HT1080 (cell line): ENCODE data around the gene TSPAN3. TPM values are rescaled to one million over a fixed set of nuclear protein-coding genes. Genes with fewer than 3 reads are reported as not detected.

Experiments
- DNase-seq: peaks from one replicate; pipeline ENCODE4 v3.0.0-alpha.2; 2015; ENCODE audit warnings: low read depth
- polyA plus RNA-seq, 2 experiments: library from polyadenylated mRNA; depleted of rRNA; stranded (reverse); fragments of >200 nt; gene quantifications; 2 replicates each; pipeline ENCODE4 v1.2.3, GENCODE V29; 2015
- total RNA-seq: library from RNA; depleted of rRNA; stranded (reverse); fragments of >200 nt; shearing (Covaris generic); gene quantifications from 2 replicates; pipeline ENCODE4 v1.2.3, GENCODE V29; 2014; rRNA removed

Gene TSPAN3
- total RNA-seq, result 187 and 216 TPM in 2 replicates
- 217 and 223 TPM in 2 replicates for polyA plus RNA-seq (2015; cell fraction: cytosol; rRNA removed)
- 106 and 137 TPM in 2 replicates for polyA plus RNA-seq (2015; cell fraction: nucleus; rRNA removed)

DNA sequence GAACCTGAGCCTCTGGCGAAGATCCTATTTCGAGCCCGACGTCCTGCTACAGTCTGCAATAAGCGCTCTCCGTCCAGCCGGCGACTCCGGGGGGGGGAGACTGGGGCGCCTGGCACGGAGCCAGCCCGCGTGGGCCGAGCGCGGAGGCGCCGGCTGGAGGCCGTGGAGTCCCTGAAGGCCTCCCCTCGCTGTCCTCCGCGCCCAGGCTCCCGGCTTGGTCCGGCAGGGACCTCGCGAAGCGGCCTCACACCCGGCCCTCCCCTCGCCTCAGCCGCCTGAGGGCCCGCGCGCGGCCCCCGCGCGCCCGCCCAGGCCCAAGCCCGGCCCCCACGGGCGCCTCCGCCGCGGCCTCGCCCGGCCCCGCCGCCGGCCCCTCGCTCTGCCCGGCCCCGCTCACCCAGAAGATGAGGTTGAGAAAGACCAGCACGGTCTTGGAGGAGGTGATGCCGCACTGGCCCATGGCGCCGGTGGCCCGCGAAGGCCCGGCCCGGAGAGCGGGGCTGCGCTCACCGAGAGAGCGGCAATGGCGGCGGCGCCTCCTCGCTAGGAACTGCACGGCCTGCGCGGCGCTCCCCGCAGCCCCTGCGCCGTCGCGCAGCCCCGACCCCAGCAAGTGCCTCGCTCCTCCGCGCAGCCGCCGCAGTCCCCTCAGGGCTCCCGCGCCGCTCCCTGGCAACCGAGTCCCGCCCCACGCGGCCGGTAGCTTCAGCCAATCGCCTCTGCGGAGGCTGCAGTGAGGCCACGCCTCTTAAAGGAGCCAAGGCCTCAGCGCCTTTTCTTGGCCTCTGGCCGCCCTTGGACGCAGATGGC lies at the start of gene TSPAN3:
Gene TSPAN3, minus strand, starts transcription at position 615 of the 810 bp plus-strand sequence. Its CDS starts 155 bp downstream, at position 460.
- DNase-seq, result peak; percentile 86

DNA sequence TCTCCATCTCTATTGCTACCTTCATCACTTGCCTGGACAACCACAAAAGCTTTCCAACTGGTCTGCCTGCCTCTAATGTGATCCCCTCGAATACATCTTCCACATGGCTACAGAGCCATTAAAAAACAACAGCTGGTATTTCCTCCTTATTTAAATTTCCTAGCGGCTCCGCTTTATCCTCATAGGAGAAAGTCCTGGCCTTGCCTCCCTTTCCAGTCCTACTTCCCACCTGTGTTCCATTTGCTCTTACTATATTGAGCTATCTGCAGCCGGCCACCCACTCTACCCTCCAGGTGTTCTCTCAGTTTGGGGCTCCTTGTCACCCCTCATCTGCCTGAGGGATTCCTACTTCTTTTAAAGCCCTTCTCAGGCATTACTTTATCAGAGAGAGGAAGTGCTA lies 49.7 kb upstream of the TSPAN3 start:
- no peak for DNase-seq

DNA sequence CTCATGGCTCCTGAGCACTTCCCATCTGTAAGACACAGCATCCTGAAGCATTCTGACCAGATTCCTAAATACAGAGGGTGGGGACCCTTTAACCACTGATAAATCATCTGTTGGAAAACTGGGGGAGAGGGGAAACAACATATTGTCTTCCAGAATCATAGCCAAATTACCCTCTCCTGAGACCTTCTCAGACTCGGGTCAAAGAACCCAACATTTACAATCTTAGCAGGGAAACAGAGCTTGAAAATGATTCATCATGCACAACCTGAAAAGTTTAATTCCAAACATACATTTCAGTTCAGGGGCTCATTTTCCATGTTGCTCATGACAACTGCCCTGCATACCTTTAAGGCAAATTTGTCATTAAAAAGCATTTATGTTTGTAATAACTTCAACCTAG lies 48.5 kb upstream of the TSPAN3 start:
- no peak for DNase-seq

DNA sequence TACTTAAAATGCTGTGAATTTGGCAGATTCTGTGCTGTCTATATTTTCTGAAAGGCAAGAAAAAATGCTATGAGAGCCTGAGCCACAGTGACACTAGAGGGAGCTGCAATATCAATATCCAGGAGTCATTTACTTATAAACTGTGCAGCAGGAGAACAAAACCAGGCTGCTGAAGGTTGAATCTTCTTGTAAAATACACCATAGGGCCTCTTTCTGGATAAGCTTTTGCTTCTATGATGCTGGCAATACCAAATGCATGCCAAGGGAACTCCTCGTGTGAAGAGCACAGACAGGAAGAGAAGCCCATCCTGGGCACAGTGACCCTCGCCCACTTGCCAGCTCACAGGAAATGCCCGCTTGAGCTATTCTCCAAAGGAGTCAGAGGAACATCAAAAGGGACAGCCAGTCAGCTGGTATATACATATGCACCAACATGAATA lies 48.0 kb upstream of the TSPAN3 start:
- peak; percentile 63 for DNase-seq

DNA sequence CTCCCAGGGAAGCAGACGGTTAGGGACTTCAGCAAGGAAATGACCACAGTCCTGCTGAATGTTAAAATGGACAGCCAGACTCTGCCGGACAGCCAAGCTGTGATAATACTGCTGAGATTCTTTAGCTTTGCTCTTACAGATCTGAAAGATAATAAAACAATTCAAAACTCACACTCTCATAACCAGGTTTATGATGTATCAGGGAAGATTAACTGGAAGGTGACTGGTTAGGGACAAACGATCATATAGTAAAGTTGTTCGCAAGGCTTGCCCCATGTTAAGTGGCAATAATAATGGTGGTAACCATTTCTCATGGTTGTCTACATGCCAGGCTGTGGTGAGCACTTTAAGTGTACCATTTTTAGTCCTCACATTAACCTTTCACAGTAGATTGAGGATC lies 44.3 kb upstream of the TSPAN3 start:
- no peak for DNase-seq

DNA sequence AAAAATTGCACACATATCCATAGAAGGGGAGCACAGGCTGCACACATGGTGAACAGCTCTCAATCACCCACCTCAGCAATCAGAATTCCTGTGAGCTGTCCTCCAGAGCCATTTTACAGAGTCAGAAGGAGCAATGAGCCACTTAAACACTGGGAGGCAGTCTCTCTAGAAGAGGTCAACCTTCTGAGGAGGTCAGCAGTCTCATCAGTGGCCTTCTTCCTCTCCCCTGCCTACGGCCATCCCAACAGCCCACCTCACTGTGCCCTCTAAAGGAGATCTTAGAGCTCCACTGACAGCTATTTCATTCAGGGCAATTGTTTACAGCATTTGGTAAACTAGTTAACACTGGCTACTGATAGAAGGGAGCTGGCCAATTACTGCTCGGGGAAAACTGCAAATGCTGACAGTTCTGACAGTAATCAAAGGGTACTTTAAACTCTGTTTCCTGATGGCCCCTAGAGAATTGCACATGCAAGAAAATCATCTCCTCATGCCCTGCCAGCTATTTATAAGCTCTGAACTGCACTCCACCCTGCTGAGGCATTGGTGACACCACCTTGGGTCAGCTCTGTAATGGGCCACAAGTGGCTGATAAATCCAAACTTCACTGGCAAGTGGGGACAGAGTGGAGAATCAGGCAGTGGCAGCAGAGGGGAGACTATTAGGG lies 42.1 kb upstream of the TSPAN3 start:
- no peak for DNase-seq

DNA sequence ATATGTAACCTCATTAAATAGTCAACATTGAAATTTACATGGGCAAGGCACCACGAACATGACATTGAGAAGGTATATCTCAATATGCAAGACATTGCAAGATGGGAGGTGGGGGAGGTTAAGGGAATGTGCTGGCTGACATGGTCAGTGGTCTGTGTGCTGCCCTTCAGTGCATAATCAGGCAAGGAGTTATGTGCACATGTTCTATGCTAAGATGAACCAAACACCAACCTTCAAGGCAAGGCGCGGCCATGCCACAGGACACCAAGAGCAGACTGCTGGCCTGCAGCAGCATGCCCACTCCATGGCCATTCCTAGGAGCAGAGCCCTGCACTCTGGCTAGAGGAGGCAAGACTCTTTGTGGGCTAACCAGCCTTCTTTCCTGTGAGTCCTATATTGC lies 40.9 kb upstream of the TSPAN3 start:
- no peak for DNase-seq

DNA sequence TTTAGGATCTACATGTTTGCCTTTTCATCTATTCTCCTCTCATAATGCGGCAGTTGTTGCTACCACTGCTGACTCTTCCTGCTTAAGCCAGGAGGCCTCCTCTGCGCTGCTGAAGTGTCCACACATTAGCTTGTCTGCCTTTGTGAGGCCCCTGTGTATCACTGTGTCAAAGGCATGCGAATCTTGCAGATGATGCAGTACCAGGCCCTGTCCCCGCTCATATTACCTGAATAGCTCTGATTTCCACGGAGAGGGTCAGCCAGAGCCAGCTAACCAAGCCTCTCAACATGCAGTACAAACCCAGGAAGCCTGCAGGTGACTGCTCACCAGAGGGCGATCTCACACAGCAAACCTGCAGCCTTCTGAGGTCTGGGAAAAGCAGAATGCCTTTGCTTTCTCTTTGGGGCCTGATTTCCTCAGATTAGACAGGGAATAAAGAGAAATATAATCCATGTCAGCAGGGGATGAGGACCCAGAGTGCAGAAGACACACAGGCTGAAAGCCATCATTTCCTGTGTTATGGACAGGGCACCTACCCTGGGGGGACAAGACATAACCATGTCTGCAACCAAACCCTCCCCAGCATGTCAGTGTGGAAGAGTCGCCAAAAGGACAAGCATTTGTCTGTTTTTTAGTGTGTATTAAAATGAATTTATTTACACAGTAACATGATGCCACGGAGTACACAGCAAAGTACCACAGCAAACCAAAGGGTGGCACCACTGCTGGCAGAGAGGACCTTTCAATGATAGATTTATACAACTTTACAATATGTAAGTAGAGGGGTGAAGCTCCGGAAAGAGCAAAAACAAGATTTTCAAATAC lies 36.8 kb upstream of the TSPAN3 start:
- peak; percentile 52 for DNase-seq

DNA sequence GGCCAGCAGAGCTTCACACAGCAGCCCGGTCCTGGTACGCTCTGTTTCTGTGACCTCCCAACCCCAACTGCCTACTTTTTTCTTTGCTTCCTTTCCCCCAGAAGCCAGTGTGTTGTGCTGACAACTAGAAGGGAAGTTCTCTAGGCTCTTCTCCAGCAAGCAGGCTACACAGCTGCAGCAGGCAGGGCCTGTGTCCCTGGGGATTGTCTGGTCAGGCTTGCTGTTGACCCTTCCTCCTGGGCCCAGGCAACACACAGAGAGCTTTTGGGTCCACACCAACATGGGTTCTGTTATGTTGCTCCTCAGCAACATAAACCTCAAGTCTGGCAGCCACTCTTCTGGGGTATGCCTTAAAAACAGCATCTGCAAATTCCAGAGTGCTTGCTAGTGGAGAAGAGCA lies 36.2 kb upstream of the TSPAN3 start:
- DNase-seq, result no peak

DNA sequence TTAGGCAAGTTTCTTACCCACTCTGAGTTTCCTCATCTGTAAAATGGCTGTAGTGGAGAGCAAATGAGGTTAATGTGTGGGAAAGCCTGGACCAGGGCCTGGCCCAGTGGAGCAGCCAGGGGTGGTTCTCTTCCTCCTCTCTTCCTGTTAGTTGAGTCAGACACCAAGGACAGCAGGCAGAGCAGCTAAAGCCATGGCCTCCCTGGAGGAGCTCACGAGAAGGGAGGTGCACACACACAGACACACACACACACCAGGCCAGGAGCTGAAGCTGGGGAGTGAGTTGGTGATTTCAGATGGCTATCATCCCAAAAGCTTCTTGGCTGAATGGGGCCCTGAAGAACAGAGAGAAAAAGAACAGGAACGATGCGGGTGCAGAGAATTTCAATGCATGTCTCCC lies 33.2 kb upstream of the TSPAN3 start:
- peak; percentile 31 for DNase-seq

DNA sequence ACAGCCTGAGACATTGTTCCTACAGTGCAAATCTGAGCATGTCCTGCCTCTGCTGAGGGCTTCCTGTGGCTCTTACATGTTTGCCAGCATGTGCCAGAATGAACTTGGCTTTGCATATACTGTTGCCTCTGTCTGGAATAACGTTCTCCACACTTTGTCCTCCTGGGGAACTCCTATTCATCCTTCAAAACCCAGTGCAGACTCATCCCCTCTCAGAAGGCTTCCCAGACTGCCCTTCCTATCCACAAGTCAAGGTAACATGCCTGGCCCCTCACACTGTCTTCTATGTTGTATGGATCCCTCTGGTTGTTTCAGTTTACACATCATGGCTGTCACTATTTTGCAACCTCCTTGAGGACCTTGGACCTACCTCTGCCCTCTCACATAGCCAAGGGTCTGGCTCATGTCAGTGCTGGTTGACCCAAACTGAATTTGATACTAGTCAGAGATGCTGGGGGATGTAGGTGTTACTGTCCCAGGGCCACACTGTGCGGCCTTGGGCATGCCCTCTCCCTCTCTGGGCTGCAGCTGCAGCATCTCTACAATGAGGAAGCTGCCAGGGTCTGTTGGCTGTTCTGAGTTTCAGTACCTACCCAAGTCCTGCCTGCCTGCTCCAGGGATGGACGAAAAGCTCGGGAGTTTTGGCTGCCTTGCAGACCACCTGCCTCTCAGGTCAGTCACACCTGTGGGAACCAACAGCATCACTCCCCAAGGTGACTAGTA lies 29.0 kb upstream of the TSPAN3 start:
- no peak for DNase-seq

DNA sequence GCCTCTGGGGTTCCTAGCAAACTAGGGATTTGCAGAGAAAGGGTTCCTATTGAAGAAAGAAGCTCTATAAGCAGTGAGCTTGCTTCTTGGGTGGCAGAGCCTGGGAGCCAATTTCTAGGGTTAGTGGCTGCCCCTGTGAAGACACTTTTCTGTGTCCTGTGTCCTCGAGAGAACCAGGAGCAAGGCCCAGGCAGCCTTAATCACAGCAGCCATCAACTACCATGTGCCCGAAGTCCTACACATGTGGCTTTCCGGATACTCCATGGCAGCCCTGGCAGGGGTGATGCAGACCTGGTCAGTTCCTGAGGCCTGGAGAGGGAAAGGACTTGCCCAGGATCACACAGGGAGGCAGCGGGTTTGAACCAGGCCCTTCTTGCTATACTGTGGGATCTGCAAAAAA lies 27.7 kb upstream of the TSPAN3 start:
- no peak for DNase-seq

DNA sequence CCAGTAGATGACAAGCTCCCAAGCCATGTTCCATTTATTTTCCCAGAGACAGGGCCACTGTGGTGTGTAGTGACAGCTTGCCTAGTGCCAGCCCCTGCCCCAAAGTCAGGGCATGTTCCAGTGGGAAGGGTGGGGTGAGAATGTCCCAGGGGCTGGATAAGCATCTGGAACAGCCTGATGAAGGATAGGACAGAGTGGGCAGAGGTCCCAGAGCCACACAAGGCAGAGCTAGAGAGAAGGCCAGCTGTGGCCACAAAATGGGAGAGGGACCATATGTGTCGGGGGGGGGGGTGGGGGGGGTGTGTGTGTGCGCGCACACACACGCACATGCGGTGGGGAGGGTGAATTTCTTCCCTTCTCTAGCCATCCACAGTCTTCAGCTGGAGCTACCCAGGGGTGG lies 27.0 kb upstream of the TSPAN3 start:
- no peak for DNase-seq

DNA sequence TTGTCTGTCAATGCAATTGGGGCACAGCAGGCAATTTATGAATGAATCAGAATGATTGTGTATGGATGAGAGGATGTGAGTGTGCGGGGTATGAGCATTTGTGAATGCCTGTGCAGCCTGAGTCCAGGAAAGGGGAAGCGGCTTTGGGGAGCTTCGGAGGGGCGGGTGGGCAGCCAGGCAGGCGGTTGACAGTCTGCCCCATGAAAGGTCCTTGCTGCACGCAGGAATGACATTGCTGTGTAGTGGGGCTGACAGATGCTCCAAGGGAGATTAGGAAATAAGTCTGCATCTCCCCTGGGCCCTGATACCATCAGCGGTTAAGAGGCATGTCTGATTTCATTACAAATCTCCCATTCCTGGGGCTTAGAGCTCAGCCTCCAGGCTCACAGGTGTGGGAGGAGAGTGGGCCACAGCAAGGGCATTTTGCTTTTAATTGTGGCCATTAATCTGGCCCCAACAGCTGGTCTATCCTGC lies 26.4 kb upstream of the TSPAN3 start:
- DNase-seq, result no peak

DNA sequence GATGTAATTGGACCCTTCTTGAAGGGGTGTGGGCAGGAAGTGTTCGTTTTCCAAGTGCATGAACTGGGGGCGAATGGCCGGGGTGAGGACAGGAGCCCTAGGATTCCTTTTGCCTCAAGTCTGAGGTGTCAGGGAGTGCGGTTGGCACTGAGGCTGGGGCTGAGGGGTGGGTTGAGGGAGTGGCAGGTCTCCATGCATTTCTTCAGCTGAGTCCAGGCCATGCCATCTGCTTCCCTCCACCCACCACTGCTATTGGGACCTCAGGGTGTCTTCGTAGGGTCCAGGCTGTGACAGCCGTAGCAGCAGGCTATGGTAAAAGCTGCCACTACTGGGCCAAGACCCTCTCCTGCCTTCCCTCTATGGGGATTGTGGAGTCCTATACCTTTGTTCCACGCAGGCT lies 25.6 kb upstream of the TSPAN3 start:
- DNase-seq, result no peak

DNA sequence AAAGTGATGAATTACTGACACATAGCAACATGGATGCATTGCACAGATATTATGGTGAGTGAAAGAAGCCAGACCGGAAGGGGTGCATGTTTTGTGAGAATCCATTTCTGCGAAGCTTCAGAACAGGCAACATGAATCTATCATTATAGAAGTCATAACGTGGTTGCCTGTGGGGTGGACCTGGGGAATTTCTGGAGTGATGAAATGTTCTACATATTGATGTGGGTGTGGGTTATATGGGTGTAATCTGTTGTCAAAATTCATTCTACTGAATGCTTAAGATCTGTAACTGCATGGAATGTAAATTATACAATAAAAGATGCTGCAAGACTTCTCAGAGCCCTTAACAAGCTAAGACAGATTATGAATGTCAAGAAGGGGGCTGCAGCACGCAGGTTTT lies 25.2 kb upstream of the TSPAN3 start:
- no peak for DNase-seq

DNA sequence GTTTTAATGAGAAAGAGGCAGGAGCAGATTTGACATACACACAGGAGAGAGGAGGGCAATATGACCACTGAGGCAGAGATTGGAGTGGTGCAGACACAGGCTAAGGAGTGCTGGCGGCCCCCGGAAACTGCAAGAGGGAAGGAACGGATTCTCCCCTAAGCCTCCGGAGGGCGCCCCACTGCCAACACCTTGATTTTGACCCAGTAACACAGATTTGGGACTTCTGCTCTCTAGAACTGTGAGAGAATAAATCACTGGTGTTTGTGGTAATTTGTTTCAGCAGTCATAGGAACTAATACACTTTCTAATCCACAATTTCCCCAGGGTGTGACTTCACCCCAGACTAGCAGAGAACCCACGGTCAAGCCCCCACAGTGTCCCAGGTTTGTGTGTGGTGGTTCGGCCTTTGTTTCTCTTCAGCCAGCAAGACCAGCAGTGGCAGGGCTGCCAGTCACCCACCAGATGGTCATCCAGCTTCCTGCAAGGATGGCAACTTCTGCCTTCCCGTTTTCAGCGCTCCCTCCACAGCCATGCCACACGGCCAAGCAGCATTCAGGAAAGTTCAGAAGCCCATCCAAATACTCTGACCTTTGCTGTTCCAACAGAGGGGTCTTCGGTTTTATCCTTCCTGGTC lies 23.6 kb upstream of the TSPAN3 start:
- DNase-seq, result no peak

DNA sequence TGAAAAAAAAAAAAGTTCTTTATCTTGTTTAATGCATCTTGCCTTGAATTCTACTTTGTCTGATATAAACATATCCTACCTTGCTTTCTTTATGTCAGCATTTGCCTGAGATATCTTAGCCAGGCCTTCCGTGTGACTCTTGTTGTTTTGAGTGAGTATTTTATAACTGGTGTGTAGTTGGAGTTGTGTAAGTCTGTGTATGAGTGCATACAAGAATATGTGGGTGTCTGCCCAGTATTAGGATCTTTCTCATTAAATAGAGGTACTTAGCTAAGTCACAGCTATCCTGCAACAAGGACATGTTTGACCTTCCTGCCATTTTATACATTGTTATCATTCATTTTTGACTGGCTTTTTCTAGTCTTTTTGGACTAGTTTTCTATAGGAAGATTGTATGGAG lies 22.5 kb upstream of the TSPAN3 start:
- no peak for DNase-seq

DNA sequence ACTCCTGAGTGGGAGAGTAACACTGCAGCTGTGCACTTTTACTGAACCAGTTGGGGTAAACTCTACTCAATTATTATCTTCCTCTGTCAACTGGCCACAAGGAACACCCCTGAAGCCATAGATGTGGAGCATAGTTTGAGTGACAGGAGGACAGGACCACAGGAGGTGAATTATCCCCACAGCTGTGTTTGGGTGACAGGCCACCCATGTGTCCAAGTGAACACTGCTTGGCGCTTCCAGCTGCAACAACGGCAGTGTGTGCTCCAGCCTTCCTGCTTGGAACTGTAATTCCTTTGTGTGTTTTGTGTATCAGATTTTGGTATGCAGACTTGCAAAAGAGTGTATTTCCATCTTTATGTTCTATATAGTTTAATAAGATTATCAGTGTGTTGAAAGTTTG lies 20.2 kb upstream of the TSPAN3 start:
- no peak for DNase-seq

DNA sequence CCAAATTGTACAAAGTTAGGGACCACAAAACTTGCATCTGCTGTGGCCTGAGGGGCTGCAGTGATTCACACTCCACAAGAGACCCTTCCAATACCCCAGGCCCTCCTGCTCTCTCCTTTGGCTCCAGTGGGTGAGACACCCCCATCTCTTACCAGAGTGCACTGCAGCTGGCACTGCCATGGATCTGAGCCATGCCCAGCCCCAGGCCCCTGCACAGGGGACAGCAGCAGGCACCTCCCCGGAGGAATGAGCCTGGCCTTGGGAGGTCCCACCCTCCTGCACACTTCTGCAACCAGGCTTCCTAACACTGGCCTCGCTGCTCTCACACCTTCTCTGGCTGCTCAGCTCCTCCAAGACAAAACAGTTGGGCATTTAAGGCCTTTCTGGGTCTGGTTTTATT lies 16.3 kb upstream of the TSPAN3 start:
- no peak for DNase-seq

DNA sequence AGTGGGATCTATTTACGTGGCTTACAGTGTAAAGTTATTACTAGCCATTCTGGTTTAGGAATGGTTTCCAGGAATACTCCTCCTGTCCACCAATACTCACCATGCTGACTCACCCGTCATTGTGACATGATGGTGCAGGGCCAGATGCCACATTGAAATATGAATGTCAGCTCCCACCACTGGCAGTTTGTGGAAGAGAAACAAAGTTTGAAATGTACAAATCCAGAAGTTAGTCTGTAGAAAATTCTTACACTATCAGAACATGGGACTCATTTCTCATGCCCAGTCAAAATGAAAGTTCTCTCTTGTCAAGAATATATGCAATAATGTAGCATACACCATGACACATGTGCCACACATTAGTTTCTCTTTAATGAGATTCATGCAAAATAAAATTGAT lies 14.4 kb upstream of the TSPAN3 start:
- DNase-seq, result peak; percentile 46
